Measurements from ENCODE around the gene C1QTNF1.

C1QTNF1 gene

GRCh38 chr17:79088997-79089328 lies 65.0 kb downstream of the C1QTNF1 start:
- in situ Hi-C loops (cut with HindIII; ENCODE audit: low sequenced_read_pairs): no loop called here

GRCh38 chr17:79089720-79090442 lies 65.9 kb downstream of the C1QTNF1 start:
- in situ Hi-C loops (cut with HindIII; ENCODE audit: low sequenced_read_pairs): loop anchor here (5.0 kb wide), 1 partner anchor 57 kb away; no protein-coding TSS in a partner anchor

GRCh38 chr17:79090443-79091225 lies 66.7 kb downstream of the C1QTNF1 start:
- in situ Hi-C loops (cut with HindIII; ENCODE audit: low sequenced_read_pairs): loop anchor here (5.0 kb wide), 1 partner anchor 57 kb away; no protein-coding TSS in a partner anchor

GRCh38 chr17:79091226-79091670 lies 67.3 kb downstream of the C1QTNF1 start:
- in situ Hi-C loops (cut with HindIII; ENCODE audit: low sequenced_read_pairs): loop anchor here (5.0 kb wide), 1 partner anchor 56 kb away; no protein-coding TSS in a partner anchor

- in situ Hi-C loops (cut with HindIII; ENCODE audit: low sequenced_read_pairs): loop anchor here (5.0 kb wide), 1 partner anchor 55 kb away; no protein-coding TSS in a partner anchor
Measured at GRCh38 chr17:79092567-79092966, 68.6 kb downstream of the C1QTNF1 start.

GRCh38 chr17:79093270-79093669 lies 69.3 kb downstream of the C1QTNF1 start:
- in situ Hi-C loops (cut with HindIII; ENCODE audit: low sequenced_read_pairs): loop anchor here (5.0 kb wide), 1 partner anchor 54 kb away; no protein-coding TSS in a partner anchor

GRCh38 chr17:79094261-79094660 lies 70.3 kb downstream of the C1QTNF1 start:
- in situ Hi-C loops (cut with HindIII; ENCODE audit: low sequenced_read_pairs): loop anchor here (5.0 kb wide), 1 partner anchor 53 kb away; no protein-coding TSS in a partner anchor

- in situ Hi-C loops (cut with HindIII; ENCODE audit: low sequenced_read_pairs): no loop called here
Measured at GRCh38 chr17:79095345-79096055, 71.5 kb downstream of the C1QTNF1 start.

- in situ Hi-C loops (cut with HindIII; ENCODE audit: low sequenced_read_pairs): no loop called here
Measured at GRCh38 chr17:79096477-79096876, 72.5 kb downstream of the C1QTNF1 start.

GRCh38 chr17:79097226-79098055 lies 73.5 kb downstream of the C1QTNF1 start:
- in situ Hi-C loops (cut with HindIII; ENCODE audit: low sequenced_read_pairs): no loop called here

GRCh38 chr17:79098282-79098867 lies 74.4 kb downstream of the C1QTNF1 start:
- in situ Hi-C loops (cut with HindIII; ENCODE audit: low sequenced_read_pairs): no loop called here

Data from endothelial cell of hepatic sinusoid (primary cell).